ENCODE results near the gene PARVG. TPM values are rescaled to one million over a fixed set of nuclear protein-coding genes. Genes with fewer than 3 reads are reported as not detected.

The PARVG gene
- total RNA-seq, 1 experiment from 2014 or later: not detected

DNA sequence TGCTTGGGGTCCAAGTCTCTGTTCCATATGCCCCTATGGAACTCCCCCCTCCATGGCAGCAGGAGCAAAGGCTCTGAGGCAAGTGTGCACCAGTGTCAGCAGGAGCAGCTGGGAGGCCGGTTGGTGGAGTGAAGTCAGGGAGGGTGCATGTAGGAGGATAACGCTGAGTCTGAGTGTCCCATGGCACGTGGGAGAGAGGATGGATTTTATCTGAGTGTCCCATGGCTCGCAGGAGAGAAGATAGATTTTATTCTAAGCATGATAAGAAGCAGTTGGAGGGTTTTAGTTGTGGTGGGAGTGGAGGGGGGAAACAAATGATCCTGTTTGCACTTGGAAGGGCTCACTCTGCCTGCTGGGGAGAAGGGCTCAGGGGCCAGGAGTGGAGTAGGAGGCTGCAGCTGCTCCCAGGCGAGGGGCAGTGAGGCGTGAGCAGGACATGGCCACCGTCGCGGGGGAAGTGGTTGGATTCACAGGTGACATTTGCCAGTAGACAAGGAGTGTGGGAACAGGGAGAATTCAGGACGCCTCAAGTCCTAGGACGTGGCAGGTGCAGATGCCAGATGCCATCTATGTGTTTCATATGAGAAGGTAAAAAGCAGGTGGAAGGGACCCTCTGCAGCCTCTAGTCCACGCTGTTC is 33.6 kb upstream of the PARVG start:
- peaks cover 6% of the 10 kb centered on the region; the same call in 1 of the 2 replicates for H3K36me3 ChIP-seq
- no peak overlapping the region for H3K4me3 ChIP-seq
- no peaks in the 10 kb centered on the region for H3K27me3 ChIP-seq
- H3K9me3 ChIP-seq: no peaks in the 10 kb centered on the region
- DNase-seq: no peak

DNA sequence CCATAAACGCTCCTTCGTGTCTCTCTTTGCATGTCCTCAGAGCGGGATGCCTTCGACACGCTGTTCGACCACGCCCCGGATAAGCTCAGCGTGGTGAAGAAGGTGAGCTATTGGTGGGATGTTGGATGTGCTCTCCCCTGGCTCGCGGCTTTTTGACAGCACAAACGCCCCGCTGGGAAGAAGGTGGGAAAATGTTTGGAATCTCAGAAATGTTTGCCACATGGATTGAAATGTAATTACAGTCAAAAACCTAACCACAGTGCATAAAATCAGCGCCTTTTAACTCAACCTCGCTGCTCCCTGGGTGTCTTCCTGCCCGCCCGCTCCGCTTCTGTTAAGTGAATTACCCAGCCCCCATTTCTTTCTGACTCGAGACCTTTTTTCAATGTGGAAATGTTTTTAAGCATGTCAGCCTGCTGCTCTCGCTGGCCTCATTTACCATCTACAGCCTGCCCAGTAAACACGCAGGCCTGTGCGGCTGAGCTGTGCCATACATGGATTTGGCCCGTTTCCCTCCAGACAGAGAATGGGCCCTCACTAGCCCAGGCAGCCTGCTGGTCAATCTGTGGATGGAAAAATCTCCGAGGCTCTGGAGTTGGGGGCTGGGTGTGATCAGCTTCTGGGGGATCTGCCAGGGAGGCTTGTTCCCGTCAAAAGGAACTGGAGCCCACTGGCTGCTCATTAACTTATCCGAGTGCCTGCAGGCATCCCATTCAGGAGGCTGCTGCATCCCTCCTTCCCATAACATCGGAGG is 32.7 kb upstream of the PARVG start:
- no peak for DNase-seq
- H3K27me3 ChIP-seq: no peaks in the 10 kb centered on the region
- no peak overlapping the region for H3K4me3 ChIP-seq
- H3K36me3 ChIP-seq: peaks cover 6% of the 10 kb centered on the region; the same call in 1 of the 2 replicates
- no peaks in the 10 kb centered on the region for H3K9me3 ChIP-seq

GRCh38 chr22:44151676-44152075 is 29.0 kb upstream of the PARVG start:
- Histone ChIP-seq H3K36me3 (peaks cover 6% of the 10 kb centered on the region), H3K27me3 (no peaks in the 10 kb centered on the region), H3K9me3 (no peaks in the 10 kb centered on the region), H3K4me3 (no peak overlapping the region)
- peak; percentile 75 for DNase-seq

GRCh38 chr22:44153710-44154109 is 27.0 kb upstream of the PARVG start:
- DNase-seq: no peak
- Histone ChIP-seq H3K9me3 (no peaks in the 10 kb centered on the region), H3K36me3 (peaks cover 8% of the 10 kb centered on the region), H3K27me3 (no peaks in the 10 kb centered on the region), H3K4me3 (no peak overlapping the region)

DNA sequence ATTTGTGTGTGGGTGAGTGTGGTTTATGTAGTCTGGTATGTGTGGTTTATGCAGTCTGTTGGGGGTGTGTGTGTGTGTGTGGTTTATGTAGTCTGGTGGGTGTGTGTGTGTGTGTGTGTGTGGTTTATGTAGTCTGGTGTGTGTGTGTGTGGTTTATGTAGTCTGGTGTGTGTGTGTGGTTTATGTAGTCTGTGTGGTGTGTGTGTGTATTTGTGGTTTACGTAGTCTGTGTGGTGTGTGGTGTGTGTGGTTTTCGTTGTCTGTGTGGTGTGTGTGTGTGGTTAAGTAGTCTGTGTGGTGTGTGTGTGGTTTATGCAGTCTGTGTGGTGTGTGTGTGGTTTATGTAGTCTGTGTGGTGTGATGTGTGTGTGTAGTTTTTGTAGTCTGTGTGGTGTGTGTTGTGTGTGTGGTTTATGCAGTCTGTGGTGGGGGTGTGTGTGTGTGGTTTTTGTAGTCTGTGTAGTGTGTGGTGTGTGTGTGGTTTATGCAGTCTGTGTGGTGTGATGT is 26.2 kb upstream of the PARVG start:
- H3K4me3 ChIP-seq: no peak overlapping the region
- H3K36me3 ChIP-seq: peaks cover 8% of the 10 kb centered on the region
- DNase-seq: no peak
- no peaks in the 10 kb centered on the region for H3K9me3 ChIP-seq
- no peaks in the 10 kb centered on the region for H3K27me3 ChIP-seq

DNA sequence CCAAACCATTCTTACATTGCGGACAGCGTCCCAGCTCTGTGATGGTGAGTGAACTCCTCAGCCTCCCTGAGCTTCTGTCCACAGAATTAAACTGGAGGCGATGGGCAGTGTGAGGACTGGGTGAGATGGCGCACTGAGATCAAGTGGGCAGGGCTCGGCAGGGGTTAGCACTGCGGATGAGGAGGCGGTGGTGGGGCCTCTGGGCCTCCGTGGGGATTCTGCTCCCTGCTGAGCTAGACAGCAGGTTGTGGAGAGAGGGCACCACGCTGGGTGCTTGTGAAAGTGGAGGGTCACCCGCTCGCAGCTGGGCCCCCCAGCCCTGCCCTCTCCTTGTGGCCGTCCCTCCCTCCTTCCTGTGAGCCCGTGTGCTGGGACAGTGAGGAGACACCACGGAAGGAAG is 25.6 kb upstream of the PARVG start:
- DNase-seq: no peak
- Histone ChIP-seq H3K9me3 (no peaks in the 10 kb centered on the region), H3K36me3 (peaks cover 10% of the 10 kb centered on the region), H3K27me3 (no peaks in the 10 kb centered on the region), H3K4me3 (no peak overlapping the region)

- Histone ChIP-seq H3K36me3 (peaks cover 11% of the 10 kb centered on the region), H3K4me3 (no peak overlapping the region), H3K27me3 (no peaks in the 10 kb centered on the region), H3K9me3 (no peaks in the 10 kb centered on the region)
- DNase-seq: no peak
Measured at GRCh38 chr22:44157916-44158618, 22.7 kb upstream of the PARVG start.

GRCh38 chr22:44158816-44159215 is 21.9 kb upstream of the PARVG start:
- H3K36me3 ChIP-seq: peaks cover 11% of the 10 kb centered on the region
- DNase-seq: peak; percentile 87
- H3K9me3 ChIP-seq: no peaks in the 10 kb centered on the region
- H3K4me3 ChIP-seq: no peak overlapping the region
- no peaks in the 10 kb centered on the region for H3K27me3 ChIP-seq

DNA sequence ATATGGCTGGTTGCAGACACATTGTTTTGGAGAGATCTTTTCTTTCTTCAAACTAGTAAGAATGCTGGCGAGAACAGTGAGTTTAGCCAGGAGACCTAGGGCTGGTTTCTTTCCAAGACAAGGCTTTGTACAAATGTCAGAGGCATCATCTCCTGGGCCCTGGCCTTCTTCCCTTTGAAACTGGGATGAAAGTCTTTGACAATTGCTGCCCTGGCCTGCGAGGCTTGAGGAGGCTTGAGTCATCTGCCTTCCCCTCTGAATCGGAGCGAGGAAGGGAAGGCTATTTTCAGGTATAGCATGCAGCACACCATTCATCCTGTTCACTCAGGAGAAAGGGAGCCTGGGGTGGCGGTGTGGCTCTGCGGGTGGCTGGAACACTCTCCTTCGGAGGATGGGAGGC is 21.5 kb upstream of the PARVG start:
- Histone ChIP-seq H3K36me3 (peaks cover 11% of the 10 kb centered on the region), H3K27me3 (no peaks in the 10 kb centered on the region), H3K9me3 (no peaks in the 10 kb centered on the region), H3K4me3 (no peak overlapping the region)
- peak; percentile 70 for DNase-seq

DNA sequence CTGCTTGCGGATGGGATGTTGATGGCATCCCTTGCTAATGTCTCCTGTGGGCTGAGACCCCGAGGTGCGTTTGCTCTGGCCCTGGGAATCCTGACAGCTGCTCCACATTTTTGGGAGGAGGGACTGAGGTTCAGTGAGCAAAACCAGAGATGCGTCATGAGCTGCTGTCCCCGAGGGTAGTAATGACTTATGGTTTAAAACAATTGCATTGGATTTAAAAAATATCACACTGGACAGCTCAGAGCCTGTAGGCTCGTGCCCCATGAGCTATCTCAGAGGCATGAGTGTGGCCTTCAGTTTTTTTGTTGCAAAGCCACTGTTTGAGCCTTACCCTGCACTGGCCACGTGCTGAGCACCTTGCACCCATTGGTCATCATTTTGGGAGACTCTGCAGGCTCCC is 20.9 kb upstream of the PARVG start:
- Histone ChIP-seq H3K36me3 (peaks cover 11% of the 10 kb centered on the region), H3K9me3 (no peaks in the 10 kb centered on the region), H3K27me3 (no peaks in the 10 kb centered on the region), H3K4me3 (no peak overlapping the region)
- peak; percentile 13 for DNase-seq

DNA sequence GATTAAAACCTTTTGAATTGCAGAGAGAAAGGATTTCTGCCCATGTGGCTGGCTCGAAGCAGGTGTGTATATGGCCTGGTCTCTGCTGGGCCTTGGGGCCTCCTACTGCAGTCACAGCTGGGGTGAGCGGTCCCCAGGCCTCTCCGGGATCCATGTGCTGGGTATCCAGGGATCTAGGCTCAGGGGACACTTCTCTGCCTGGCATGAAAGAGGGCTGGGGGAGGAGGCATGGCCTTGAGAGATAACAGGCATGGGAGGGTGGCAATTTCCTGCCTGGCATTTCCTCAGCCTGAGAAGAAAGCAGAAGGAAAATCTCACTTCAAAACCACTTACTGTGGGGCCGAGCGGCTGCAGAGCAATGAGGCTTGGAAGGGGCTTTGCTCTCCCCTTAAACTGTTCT is 20.3 kb upstream of the PARVG start:
- peaks cover 11% of the 10 kb centered on the region for H3K36me3 ChIP-seq
- no peak overlapping the region for H3K4me3 ChIP-seq
- DNase-seq: no peak
- H3K9me3 ChIP-seq: no peaks in the 10 kb centered on the region
- no peaks in the 10 kb centered on the region for H3K27me3 ChIP-seq

DNA sequence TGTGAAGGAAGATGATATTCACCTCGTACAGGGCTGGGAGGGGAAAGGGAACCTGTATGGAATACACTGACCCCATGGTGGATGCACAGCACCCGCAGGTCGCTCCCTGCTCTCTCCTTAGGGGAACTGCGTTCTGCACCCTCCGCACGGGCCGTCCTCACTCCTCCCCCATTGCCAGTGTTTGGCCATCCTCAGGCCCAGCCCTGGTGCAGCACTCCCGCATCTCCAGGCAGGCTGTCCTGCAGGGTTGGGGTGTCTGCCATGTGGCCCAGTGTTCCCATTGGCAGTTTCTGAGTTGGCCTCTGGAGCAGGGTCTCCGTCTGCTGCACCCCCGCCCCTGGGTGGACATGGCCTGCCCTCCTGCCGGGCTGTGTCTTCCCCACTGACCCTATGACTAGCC is 19.1 kb upstream of the PARVG start:
- Histone ChIP-seq H3K27me3 (no peaks in the 10 kb centered on the region), H3K9me3 (no peaks in the 10 kb centered on the region), H3K4me3 (no peak overlapping the region), H3K36me3 (peaks cover 11% of the 10 kb centered on the region)
- no peak for DNase-seq

- H3K9me3 ChIP-seq: no peaks in the 10 kb centered on the region
- no peak overlapping the region for H3K4me3 ChIP-seq
- no peaks in the 10 kb centered on the region for H3K27me3 ChIP-seq
- DNase-seq: no peak
- peaks cover 10% of the 10 kb centered on the region for H3K36me3 ChIP-seq
Measured at GRCh38 chr22:44162960-44163359, 17.8 kb upstream of the PARVG start.

DNA sequence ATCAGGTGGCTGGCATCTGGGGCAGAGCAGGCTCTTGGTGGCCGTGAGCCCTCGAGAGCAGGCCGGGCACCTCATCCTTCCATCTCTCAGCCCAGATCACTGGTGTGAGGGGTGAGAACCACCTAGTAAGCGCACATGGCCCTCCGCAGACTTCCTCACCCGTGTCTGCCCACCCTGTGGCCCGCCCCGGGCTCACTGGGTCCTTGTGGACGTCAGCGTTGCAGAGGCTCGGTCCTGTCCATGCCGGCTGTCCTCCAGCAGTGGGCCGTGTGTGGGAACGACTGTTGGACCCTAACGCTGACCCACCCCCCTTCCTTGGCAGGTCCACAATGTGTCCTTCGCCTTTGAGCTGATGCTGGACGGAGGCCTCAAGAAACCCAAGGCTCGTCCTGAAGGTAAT is 17.2 kb upstream of the PARVG start:
- Histone ChIP-seq H3K36me3 (peaks cover 12% of the 10 kb centered on the region), H3K4me3 (no peak overlapping the region), H3K27me3 (no peaks in the 10 kb centered on the region), H3K9me3 (no peaks in the 10 kb centered on the region)
- no peak for DNase-seq

DNA sequence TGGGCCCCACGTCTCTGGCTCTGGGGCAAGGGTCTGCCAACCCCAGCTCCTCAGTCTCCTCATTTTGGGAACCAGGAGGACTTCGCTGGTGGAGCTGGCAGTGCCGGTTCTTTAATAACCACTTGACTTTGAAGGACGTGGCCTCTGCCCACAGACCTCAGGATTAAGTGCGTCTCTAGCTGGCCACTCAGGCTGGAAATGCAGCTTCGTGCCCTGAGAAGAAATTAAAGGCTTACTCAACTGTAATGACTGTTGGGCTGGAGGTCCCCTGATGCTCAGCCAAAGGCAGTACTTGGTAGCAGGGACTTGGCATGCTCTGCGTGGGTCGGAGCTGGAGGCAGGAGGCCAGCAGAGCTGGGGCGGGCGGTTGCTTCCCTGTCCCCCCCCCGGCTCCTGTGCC is 16.7 kb upstream of the PARVG start:
- no peak for DNase-seq
- Histone ChIP-seq H3K36me3 (peaks cover 12% of the 10 kb centered on the region), H3K27me3 (no peaks in the 10 kb centered on the region), H3K4me3 (no peak overlapping the region), H3K9me3 (no peaks in the 10 kb centered on the region)

DNA sequence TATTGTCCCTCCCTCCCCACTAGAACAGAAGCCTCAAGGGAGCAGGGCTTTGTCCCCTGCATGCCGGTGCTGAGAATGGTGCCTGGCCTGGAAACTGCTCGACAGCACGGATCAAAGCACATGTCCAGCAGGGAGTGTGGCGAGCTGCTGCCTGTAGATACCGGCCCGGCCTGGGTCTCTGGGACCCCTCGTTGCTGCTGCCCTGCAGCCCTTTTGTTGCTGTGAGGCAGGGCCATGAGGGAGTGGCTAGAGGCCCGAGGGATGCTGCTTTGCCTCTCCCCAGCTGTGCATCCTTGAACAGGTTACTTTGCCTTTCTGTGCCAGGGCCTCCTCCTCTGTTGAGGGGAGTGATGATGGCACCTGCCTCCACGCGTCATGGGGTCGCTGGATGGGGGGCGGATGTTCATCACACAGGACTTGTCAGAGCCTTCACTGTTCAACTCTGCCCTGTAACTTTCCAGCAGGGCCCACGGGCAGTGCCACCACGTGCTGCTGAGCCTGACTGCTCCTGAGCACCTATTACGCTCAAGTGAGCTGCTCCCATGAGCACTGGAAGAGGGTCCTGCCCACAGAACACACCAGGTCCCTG is 15.3 kb upstream of the PARVG start:
- Histone ChIP-seq H3K4me3 (no peak overlapping the region), H3K9me3 (no peaks in the 10 kb centered on the region), H3K36me3 (peaks cover 8% of the 10 kb centered on the region), H3K27me3 (no peaks in the 10 kb centered on the region)
- no peak for DNase-seq

Data from MG63 (cell line).